Stomach (tissue), 4 donors: ENCODE data around the gene STMN3.

Experiments used
- CTCF ChIP-seq, 7 experiments: fragments of 450-650 bp in 4 of 7; fragments of 200-600 bp in 3 of 7; sonication (generic) in 3 of 7; IDR thresholded peaks; one replicate each; pipeline ENCODE4 v1.5.1; 2016 to 2019; ENCODE audit warnings: antibody characterized with exemption in 7 of 7, control low read depth in 2 of 7, mild to moderate bottlenecking in 1 of 7
- EP300 ChIP-seq: sonication (generic); formaldehyde crosslinking; IDR thresholded peaks from one replicate; pipeline ENCODE4 v1.6.1; 2017; ENCODE audit warnings: antibody characterized with exemption
- POLR2A ChIP-seq, 4 donors: fragments of 450-650 bp; IDR thresholded peaks; one replicate each; pipeline ENCODE4 v1.6.1; 2016; ENCODE audit warnings: antibody characterized with exemption in 4 of 4, control low read depth in 2 of 4, mild to moderate bottlenecking in 1 of 4, moderate library complexity in 1 of 4
- POLR2AphosphoS5 ChIP-seq, 3 donors: sonication (generic); formaldehyde crosslinking; IDR thresholded peaks; one replicate each; pipeline ENCODE4 v1.6.1; 2016; ENCODE audit warnings: antibody characterized with exemption in 3 of 3

GRCh38 chr20:63656451-63656850 lies 3.2 kb upstream of the STMN3 start:
- TF ChIP-seq CTCF (IDR thresholded peaks at IDR 0.05): no peak
- TF ChIP-seq EP300: no peak
- no peak for TF ChIP-seq POLR2A (IDR thresholded peaks at IDR 0.05)
- TF ChIP-seq POLR2AphosphoS5 (IDR thresholded peaks at IDR 0.05): no peak
